IPS DF 6.9 (cell line): ENCODE measurements around the gene FGD3.
"Not testable (repeated sequence)": the region's sequence is repeated elsewhere in the genome, so short reads cannot be mapped to it uniquely, and the experiment has no call there.

Experiments used
- DNase-seq: peaks from one replicate; pipeline ENCODE4 v3.0.0-alpha.2; 2013; ENCODE audit warnings: low read depth, low spot score
- H3K27ac ChIP-seq: one replicate; pipeline ENCODE4 v1.5.1; 2013; ENCODE audit warnings: low read length, control low read depth
- H3K27me3 ChIP-seq: 2 replicates; pipeline ENCODE4 v1.6.1; 2013; ENCODE audit warnings: mild to moderate bottlenecking, low read length; ENCODE audit not compliant: control insufficient read depth, insufficient read depth
- H3K36me3 ChIP-seq: 2 replicates; pipeline ENCODE4 v1.6.1; 2013; ENCODE audit warnings: low read length; ENCODE audit not compliant: control insufficient read depth, insufficient read depth
- H3K4me1 ChIP-seq: 2 replicates; pipeline ENCODE4 v1.6.1; 2013; ENCODE audit warnings: low read length; ENCODE audit not compliant: control insufficient read depth, insufficient read depth
- H3K4me3 ChIP-seq: 2 replicates; pipeline ENCODE4 v1.5.1; 2013; ENCODE audit warnings: mild to moderate bottlenecking, low read length
- H3K9me3 ChIP-seq: 2 replicates; pipeline ENCODE4 v1.6.1; 2013; ENCODE audit warnings: low read length, inconsistent platforms; ENCODE audit not compliant: control insufficient read depth, insufficient read depth
- WGBS: extraction: QIAGEN DNeasy Blood & Tissue Kit; methylation state at CpG from one replicate; pipeline ENCODE4 v1.1.7; 2013; ENCODE audit warnings: mixed read lengths, missing lambda C conversion rate; ENCODE audit not compliant: insufficient read length, insufficient coverage; 5-methylcytosine and 5-hydroxymethylcytosine counted together

Gene FGD3

GRCh38 chr9:93008457-93008856 is 61.1 kb downstream of the FGD3 start:
- H3K27me3 ChIP-seq: no peaks in the 10 kb centered on the region
- H3K4me1 ChIP-seq: peaks cover 1% of the 10 kb centered on the region
- H3K9me3 ChIP-seq: no peaks in the 10 kb centered on the region
- no peak overlapping the region for H3K27ac ChIP-seq
- DNase-seq: no peak
- no peak overlapping the region for H3K4me3 ChIP-seq
- WGBS: no CpG with 5 or more reads among the region's 8 CpGs
- no peaks in the 10 kb centered on the region for H3K36me3 ChIP-seq

- H3K27me3 ChIP-seq: no peaks in the 10 kb centered on the region
- WGBS: no CpG with 5 or more reads among the region's 21 CpGs
- no peaks in the 10 kb centered on the region for H3K36me3 ChIP-seq
- no peak for DNase-seq
- H3K9me3 ChIP-seq: no peaks in the 10 kb centered on the region
- H3K4me3 ChIP-seq: no peak overlapping the region
- H3K4me1 ChIP-seq: peaks cover 3% of the 10 kb centered on the region
- no peak overlapping the region for H3K27ac ChIP-seq
Observed at GRCh38 chr9:93009337-93010015, 62.2 kb downstream of the FGD3 start.

DNA sequence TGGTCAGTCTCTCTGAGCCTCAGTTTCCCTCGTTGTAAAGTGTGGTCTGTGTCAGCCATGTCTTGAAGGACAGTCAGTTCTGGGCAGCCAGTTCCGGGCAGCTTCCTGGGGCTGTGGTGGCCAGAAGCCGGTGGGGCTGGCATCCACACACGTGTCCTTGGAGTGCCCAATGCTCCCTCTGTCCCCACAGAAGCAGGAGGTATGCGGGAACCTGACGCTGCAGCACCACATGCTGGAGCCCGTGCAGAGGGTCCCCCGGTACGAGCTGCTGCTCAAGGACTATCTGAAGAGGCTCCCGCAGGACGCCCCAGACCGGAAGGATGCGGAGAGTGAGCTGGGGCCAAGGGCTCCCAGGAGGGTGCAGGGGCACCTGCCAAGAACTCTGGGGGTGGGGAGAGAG is 62.7 kb downstream of the FGD3 start:
- H3K4me3 ChIP-seq: no peak overlapping the region
- H3K4me1 ChIP-seq: peaks cover 3% of the 10 kb centered on the region
- H3K27me3 ChIP-seq: no peaks in the 10 kb centered on the region
- H3K9me3 ChIP-seq: no peaks in the 10 kb centered on the region
- DNase-seq: no peak
- H3K27ac ChIP-seq: no peak overlapping the region
- H3K36me3 ChIP-seq: no peaks in the 10 kb centered on the region
- WGBS: no CpG with 5 or more reads among the region's 13 CpGs

- H3K27ac ChIP-seq: no peak overlapping the region
- H3K9me3 ChIP-seq: no peaks in the 10 kb centered on the region
- H3K4me1 ChIP-seq: peaks cover 3% of the 10 kb centered on the region
- H3K36me3 ChIP-seq: no peaks in the 10 kb centered on the region
- no peak overlapping the region for H3K4me3 ChIP-seq
- DNase-seq: no peak
- H3K27me3 ChIP-seq: no peaks in the 10 kb centered on the region
- WGBS: no CpG with 5 or more reads among the region's 4 CpGs
Observed at GRCh38 chr9:93010704-93011103, 63.4 kb downstream of the FGD3 start.

- no peak overlapping the region for H3K27ac ChIP-seq
- no peak overlapping the region for H3K4me3 ChIP-seq
- no peaks in the 10 kb centered on the region for H3K9me3 ChIP-seq
- H3K27me3 ChIP-seq: no peaks in the 10 kb centered on the region
- WGBS: no CpG with 5 or more reads among the region's 8 CpGs
- no peak for DNase-seq
- no peaks in the 10 kb centered on the region for H3K36me3 ChIP-seq
- peaks cover 3% of the 10 kb centered on the region for H3K4me1 ChIP-seq
Observed at GRCh38 chr9:93011114-93011513, 63.8 kb downstream of the FGD3 start.

GRCh38 chr9:93012963-93013855 is 65.9 kb downstream of the FGD3 start:
- no peak for DNase-seq
- no peak overlapping the region for H3K27ac ChIP-seq
- no peaks in the 10 kb centered on the region for H3K27me3 ChIP-seq
- no CpG with 5 or more reads among the region's 14 CpGs for WGBS
- no peaks in the 10 kb centered on the region for H3K9me3 ChIP-seq
- H3K4me3 ChIP-seq: no peak overlapping the region
- no peaks in the 10 kb centered on the region for H3K36me3 ChIP-seq
- peaks cover 3% of the 10 kb centered on the region for H3K4me1 ChIP-seq

DNA sequence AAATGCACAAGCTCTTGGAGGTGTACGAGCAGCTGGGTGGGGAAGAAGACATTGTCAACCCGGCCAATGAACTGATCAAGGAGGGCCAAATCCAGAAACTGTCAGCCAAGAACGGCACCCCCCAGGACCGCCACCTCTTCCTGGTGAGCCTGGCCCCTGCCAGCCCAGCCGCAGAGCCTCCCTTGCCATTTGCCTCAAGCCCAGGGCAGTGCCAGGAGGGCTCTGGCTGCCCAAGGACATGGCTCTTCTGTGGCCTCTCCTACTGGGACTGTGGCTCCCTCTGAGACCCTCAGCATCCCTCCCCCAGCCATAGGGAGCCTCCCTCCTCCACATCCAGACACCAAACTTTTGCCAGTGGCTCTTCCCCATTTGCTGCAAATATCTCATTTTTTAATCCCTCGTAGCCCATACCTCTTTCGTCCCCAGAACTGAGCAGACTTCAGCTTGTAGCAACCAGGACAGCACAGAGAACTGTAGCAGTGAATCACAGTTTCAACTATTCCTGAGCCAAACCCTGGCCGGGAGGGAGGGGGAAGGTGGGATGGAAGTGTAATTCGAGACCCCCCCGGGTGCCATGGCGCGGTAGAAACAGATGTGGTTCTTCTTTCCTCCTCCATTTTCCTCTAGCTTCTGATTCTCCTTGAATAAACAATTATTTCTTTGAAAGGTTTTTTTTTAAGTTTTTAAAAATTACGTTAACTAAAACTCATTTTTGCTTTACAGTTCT is 66.7 kb downstream of the FGD3 start:
- Histone ChIP-seq H3K27ac (no peak overlapping the region), H3K9me3 (no peaks in the 10 kb centered on the region), H3K4me3 (no peak overlapping the region), H3K27me3 (no peaks in the 10 kb centered on the region), H3K36me3 (no peaks in the 10 kb centered on the region), H3K4me1 (peaks cover 3% of the 10 kb centered on the region)
- WGBS: no CpG with 5 or more reads among the region's 13 CpGs
- DNase-seq: no peak

DNA sequence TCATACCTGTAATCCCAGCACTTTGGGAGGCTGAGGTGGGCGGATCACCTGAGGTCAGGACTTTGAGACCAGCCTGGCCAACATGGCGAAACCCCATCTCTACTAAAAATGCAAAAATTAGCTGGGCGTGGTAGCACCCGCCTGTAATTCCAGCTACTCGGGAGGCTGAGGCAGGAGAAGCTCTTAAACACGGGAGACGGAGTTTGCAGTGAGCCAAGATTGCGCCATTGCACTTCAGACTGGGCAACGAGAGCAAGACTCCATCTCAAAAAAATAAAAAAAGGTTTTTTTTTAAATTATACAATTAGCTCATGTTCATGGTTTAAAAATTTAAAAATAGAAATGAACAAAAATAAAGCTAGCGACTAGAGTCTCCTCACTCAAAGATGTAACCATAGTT is 67.9 kb downstream of the FGD3 start:
- not testable (repeated sequence) for H3K4me3 ChIP-seq, H3K36me3 ChIP-seq, H3K27me3 ChIP-seq, H3K4me1 ChIP-seq, H3K9me3 ChIP-seq, DNase-seq, H3K27ac ChIP-seq
- WGBS: no CpG with 5 or more reads among the region's 10 CpGs

DNA sequence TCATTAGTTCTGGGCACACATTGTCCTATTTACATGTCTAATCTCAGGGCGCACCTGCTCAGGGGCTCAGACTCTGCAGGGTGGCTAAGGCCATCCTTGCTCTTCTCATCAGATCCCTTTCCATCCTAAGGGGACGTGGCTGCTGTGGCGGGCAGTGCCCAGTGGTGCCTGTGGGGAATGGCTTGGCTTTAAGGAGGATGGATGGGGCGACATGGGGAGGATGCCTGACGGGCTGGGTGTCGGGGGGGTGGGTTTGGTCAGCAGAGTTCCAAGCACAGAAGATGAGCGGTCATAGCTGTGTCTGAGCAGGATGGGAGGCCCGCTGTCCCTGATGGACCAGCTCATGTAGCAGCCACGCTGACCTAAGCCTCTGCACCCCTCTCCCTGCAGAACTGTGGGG is 70.3 kb downstream of the FGD3 start:
- Histone ChIP-seq H3K4me3 (no peak overlapping the region), H3K9me3 (no peaks in the 10 kb centered on the region), H3K4me1 (peaks cover 3% of the 10 kb centered on the region), H3K27ac (no peak overlapping the region), H3K27me3 (no peaks in the 10 kb centered on the region), H3K36me3 (no peaks in the 10 kb centered on the region; the same call in 1 of the 2 replicates)
- DNase-seq: no peak
- no CpG with 5 or more reads among the region's 9 CpGs for WGBS

DNA sequence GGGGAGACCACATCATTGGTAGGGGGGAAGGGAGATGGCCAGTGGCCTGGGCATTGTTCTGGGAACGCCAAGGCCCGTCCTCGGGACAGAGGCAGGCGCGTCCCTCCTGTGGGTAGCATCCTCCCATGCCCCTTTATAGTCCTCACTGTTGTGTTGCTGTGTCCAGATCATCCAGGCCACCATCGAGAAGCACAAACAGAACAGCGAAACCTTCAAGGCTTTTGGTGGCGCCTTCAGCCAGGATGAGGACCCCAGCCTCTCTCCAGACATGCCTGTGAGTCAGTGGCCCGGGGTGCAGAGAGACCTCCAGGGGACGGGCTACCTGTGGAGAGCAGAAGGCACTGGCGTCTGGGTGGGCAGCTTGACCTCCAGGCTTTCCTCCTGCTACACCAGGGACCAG is 72.8 kb downstream of the FGD3 start:
- H3K4me3 ChIP-seq: no peak overlapping the region
- DNase-seq: no peak
- H3K9me3 ChIP-seq: no peaks in the 10 kb centered on the region
- H3K27ac ChIP-seq: no peak overlapping the region
- no peaks in the 10 kb centered on the region for H3K27me3 ChIP-seq
- H3K4me1 ChIP-seq: no peaks in the 10 kb centered on the region
- no peaks in the 10 kb centered on the region; the same call in 1 of the 2 replicates for H3K36me3 ChIP-seq
- no CpG with 5 or more reads among the region's 11 CpGs for WGBS
